Nephron (organoid): ENCODE data around the gene YBX1.

Experiments used
- H3K27ac Mint-ChIP-seq, 3 experiments: 2 replicates each; pipeline ENCODE4 v1.8.0; 2020; ENCODE audit warnings: mixed read lengths in 3 of 3, mild to moderate bottlenecking in 2 of 3, moderate library complexity in 1 of 3
- H3K27me3 Mint-ChIP-seq: 2 replicates; pipeline ENCODE4 v1.8.0; 2021; ENCODE audit warnings: low read depth, mild to moderate bottlenecking, moderate library complexity, mixed read lengths
- H3K36me3 Mint-ChIP-seq: 2 replicates; pipeline ENCODE4 v1.8.0; 2020; ENCODE audit warnings: low read depth, mixed read lengths
- H3K4me1 Mint-ChIP-seq: 2 replicates; pipeline ENCODE4 v1.8.0; 2020; ENCODE audit warnings: mixed read lengths
- H3K4me3 Mint-ChIP-seq, 3 experiments: 2 replicates each; pipeline ENCODE4 v1.8.0; 2020; ENCODE audit warnings: mild to moderate bottlenecking in 3 of 3, mixed read lengths in 3 of 3, moderate library complexity in 2 of 3
- H3K9me3 Mint-ChIP-seq: 2 replicates; pipeline ENCODE4 v1.8.0; 2020; ENCODE audit warnings: mixed read lengths
- CTCF ChIP-seq, 3 experiments: fragments of 200-600 bp; sonication (generic); IDR thresholded peaks; one replicate each; pipeline ENCODE4 v1.5.0; 2021; ENCODE audit warnings: antibody characterized with exemption in 3 of 3; ENCODE audit not compliant: unreplicated experiment in 3 of 3

The YBX1 gene

GRCh38 chr1:42736571-42737200 is 54.5 kb downstream of the YBX1 start:
- no peaks in the 10 kb centered on the region for H3K36me3 Mint-ChIP-seq
- no peak overlapping the region for H3K4me3 Mint-ChIP-seq

GRCh38 chr1:42737257-42737656 is 55.0 kb downstream of the YBX1 start:
- Mint-ChIP-seq H3K27ac (peak overlapping the region in 1 of 3 experiments; percentile 17), H3K36me3 (no peaks in the 10 kb centered on the region), H3K4me3 (no peak overlapping the region), H3K27me3 (no peaks in the 10 kb centered on the region), H3K4me1 (peaks cover 26% of the 10 kb centered on the region), H3K9me3 (no peaks in the 10 kb centered on the region)
- no peak for TF ChIP-seq CTCF (IDR thresholded peaks at IDR 0.05; ENCODE audit: unreplicated experiment in 3 of 3)

More at GRCh38 chr1:42736571-42737200, 54.5 kb downstream of the YBX1 start:
- Mint-ChIP-seq H3K4me1 (peaks cover 22% of the 10 kb centered on the region), H3K27me3 (no peaks in the 10 kb centered on the region), H3K27ac (peak overlapping the region in 1 of 3 experiments; percentile 17), H3K9me3 (no peaks in the 10 kb centered on the region)
- TF ChIP-seq CTCF (IDR thresholded peaks at IDR 0.05; ENCODE audit: unreplicated experiment in 3 of 3), result no peak

GRCh38 chr1:42737986-42738677 is 55.9 kb downstream of the YBX1 start:
- no peaks in the 10 kb centered on the region for H3K27me3 Mint-ChIP-seq
- no peaks in the 10 kb centered on the region for H3K36me3 Mint-ChIP-seq
- peak overlapping the region in 2 of 3 experiments; percentile 26 to 79 for H3K4me3 Mint-ChIP-seq
- H3K9me3 Mint-ChIP-seq, result no peaks in the 10 kb centered on the region
- H3K27ac Mint-ChIP-seq, result peak overlapping the region in 1 of 3 experiments; percentile 99
- TF ChIP-seq CTCF (IDR thresholded peaks at IDR 0.05; ENCODE audit: unreplicated experiment in 3 of 3), result no peak
- peaks cover 35% of the 10 kb centered on the region for H3K4me1 Mint-ChIP-seq

GRCh38 chr1:42738678-42739226 is 56.5 kb downstream of the YBX1 start:
- Mint-ChIP-seq H3K27me3 (no peaks in the 10 kb centered on the region), H3K27ac (peak overlapping the region; percentile 89 to 99 (median 96)), H3K36me3 (no peaks in the 10 kb centered on the region), H3K9me3 (no peaks in the 10 kb centered on the region), H3K4me1 (peaks cover 41% of the 10 kb centered on the region), H3K4me3 (peak overlapping the region; percentile 75 to 79 (median 76))
- no peak for TF ChIP-seq CTCF (IDR thresholded peaks at IDR 0.05; ENCODE audit: unreplicated experiment in 3 of 3)

GRCh38 chr1:42739753-42740700 is 57.8 kb downstream of the YBX1 start, which contains the start of gene CLDN19:
CLDN19 (minus strand) TSS chr1:42740236; CDS start chr1:42740063, 173 bp downstream.
- H3K36me3 Mint-ChIP-seq, result peaks cover under 1% of the 10 kb centered on the region

More at GRCh38 chr1:42739753-42740700, 57.8 kb downstream of the YBX1 start, which contains the start of gene CLDN19:
- Mint-ChIP-seq H3K27me3 (no peaks in the 10 kb centered on the region), H3K27ac (peak within 1 kb of the TSS; percentile 96 to 99 (median 98)), H3K9me3 (no peaks in the 10 kb centered on the region), H3K4me1 (peaks cover 43% of the 10 kb centered on the region), H3K4me3 (peak within 1 kb of the TSS; percentile 75 to 79 (median 76))
- no peak for TF ChIP-seq CTCF (IDR thresholded peaks at IDR 0.05; ENCODE audit: unreplicated experiment in 3 of 3)
